Measurements from ENCODE around the gene BTBD1.
"Not testable (repeated sequence)": the region's sequence is repeated elsewhere in the genome, so short reads cannot be mapped to it uniquely, and the experiment has no call there.

Gene BTBD1

DNA sequence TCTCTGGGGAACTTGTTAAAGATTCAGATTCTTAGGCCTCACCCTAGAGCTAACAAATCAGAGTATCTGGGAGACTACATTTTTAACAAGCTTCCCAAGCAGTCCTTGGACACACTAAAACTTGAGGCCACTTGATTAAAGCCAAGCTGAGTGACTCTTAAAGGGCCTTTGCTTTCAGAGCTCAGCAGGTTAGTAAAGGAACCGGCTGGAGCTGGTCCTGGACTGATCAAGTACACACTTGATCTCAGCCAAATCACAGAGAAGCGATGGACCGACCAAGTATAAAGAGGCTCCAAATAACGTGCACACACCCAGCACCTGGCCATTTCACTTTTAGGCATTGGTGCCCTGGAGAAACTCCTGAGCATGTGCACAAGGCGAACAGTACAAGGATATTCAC is 27.5 kb upstream of the BTBD1 start:
- DNase-seq (ENCODE audit: low read depth): no peak
- no peak overlapping the region for H3K4me3 ChIP-seq (ENCODE audit: low read length)
- TF ChIP-seq, protein P1, sequence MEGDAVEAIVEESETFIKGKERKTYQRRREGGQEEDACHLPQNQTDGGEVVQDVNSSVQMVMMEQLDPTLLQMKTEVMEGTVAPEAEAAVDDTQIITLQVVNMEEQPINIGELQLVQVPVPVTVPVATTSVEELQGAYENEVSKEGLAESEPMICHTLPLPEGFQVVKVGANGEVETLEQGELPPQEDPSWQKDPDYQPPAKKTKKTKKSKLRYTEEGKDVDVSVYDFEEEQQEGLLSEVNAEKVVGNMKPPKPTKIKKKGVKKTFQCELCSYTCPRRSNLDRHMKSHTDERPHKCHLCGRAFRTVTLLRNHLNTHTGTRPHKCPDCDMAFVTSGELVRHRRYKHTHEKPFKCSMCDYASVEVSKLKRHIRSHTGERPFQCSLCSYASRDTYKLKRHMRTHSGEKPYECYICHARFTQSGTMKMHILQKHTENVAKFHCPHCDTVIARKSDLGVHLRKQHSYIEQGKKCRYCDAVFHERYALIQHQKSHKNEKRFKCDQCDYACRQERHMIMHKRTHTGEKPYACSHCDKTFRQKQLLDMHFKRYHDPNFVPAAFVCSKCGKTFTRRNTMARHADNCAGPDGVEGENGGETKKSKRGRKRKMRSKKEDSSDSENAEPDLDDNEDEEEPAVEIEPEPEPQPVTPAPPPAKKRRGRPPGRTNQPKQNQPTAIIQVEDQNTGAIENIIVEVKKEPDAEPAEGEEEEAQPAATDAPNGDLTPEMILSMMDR (conservative IDR thresholded peaks at IDR 0.05; ENCODE audit: low read length): no peak

DNA sequence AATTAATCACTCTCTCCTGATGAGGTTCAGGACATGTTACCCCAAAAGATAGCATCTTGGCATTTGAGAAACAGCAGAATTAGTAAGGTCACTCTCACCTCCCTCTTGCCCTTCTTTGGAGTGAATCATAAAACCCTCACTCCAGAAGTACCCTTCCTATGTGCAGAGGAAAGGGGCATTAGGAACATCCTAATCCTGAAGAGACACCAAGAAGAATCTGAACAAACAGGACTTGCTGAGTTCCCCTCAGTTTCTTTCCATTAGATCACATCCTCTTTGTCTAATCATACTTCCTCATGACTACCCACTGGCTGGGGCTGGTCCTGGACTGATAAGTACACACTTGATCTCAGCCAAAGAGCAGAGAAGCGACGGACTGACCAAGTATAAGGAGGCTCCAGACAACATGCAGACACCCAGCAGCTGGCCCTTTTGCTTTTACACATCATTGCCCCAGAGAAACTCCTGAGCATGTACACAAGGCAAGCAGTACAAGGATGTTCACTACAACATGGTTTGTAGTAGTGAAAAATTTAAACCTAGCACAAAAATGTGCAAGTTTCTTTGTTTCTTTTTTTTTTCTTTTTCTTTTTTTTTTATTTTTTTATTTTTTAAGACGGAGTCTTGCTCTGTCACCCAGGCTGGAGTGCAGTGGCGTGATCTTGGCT is 25.4 kb upstream of the BTBD1 start:
- no peak overlapping the region for H3K4me3 ChIP-seq (ENCODE audit: low read length)
- TF ChIP-seq, protein P1 (conservative IDR thresholded peaks at IDR 0.05; ENCODE audit: low read length): no peak
- DNase-seq (ENCODE audit: low read depth): no peak

DNA sequence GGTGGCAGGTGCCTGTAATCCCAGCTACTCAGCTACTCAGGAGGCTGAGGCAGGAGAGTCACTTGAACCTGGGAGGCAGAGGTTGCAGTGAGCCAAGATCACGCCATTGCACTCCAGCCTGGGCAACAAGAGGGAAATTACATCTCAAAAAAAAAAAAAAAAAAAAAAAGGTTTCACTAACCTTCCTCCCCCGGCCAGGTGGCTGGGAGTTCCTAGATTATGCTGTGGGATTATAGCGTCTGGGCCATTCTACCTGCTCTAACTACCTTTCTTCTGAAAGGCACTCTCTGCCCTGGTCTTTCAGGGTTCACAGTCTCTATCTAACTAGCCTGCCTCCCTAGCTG is 24.9 kb upstream of the BTBD1 start:
- DNase-seq (ENCODE audit: low read depth); H3K4me3 ChIP-seq (ENCODE audit: low read length): not testable (repeated sequence)

DNA sequence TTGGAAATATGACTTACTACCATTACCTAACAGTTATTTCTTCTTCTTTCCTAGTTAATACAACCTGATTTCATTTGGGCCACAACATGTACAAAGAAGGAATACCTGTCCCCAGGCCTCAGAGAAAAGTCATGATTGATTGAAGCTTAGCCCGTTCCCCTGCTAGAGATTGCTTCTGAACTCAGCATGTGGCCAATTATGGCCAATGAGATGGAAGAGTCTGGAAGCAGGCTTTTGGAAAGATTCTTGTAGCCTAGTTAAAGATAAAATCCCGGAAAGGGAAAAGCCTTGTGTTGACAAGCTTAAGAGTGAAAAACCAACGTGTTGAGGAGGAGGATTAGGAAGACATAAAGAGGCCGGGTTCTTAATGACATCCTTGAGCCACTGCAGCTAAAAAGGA is 23.4 kb upstream of the BTBD1 start:
- TF ChIP-seq, protein P1 (conservative IDR thresholded peaks at IDR 0.05; ENCODE audit: low read length): no peak
- no peak overlapping the region for H3K4me3 ChIP-seq (ENCODE audit: low read length)
- DNase-seq (ENCODE audit: low read depth): no peak

DNA sequence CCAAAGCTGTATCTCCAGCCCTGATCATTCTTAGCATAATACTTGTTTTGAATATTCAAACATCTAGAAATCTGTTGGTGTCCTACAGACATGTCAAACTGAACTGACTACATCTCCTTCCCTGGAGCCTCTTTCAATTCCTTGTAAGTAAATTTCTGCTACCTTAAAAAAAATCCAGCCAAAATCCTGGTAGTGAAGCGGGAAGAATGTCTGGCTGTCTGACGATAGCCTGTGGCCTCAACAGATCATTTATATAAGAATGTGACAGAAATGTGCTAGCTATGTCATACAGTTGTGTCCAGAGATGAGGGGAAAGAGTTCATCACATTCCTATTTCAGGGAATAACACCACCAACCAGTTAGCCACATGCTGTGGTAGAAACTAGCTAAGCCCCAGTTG is 21.8 kb upstream of the BTBD1 start:
- TF ChIP-seq, protein P1 (conservative IDR thresholded peaks at IDR 0.05; ENCODE audit: low read length): no peak
- DNase-seq (ENCODE audit: low read depth): no peak
- no peak overlapping the region for H3K4me3 ChIP-seq (ENCODE audit: low read length)

DNA sequence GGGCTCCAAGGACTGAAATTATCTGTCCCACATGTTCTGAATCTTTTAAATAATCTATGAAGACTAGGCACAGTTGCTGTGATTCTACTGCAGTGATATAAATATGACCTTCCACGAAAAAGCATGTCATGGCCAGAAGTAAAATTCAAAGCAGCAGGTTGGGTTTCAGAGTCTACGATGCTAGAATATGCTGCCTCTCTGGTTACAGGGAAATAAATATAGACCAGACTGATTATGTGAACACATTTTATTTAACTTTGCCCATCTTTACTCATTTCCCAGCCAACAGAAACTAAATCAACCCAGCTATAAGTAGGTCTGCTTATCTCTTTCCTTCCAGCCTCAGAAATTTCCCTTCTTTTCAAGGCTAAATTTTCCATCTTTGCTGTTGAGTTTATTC is 20.5 kb upstream of the BTBD1 start:
- TF ChIP-seq, protein P1 (conservative IDR thresholded peaks at IDR 0.05; ENCODE audit: low read length): no peak
- H3K4me3 ChIP-seq (ENCODE audit: low read length): no peak overlapping the region
- DNase-seq (ENCODE audit: low read depth): no peak

DNA sequence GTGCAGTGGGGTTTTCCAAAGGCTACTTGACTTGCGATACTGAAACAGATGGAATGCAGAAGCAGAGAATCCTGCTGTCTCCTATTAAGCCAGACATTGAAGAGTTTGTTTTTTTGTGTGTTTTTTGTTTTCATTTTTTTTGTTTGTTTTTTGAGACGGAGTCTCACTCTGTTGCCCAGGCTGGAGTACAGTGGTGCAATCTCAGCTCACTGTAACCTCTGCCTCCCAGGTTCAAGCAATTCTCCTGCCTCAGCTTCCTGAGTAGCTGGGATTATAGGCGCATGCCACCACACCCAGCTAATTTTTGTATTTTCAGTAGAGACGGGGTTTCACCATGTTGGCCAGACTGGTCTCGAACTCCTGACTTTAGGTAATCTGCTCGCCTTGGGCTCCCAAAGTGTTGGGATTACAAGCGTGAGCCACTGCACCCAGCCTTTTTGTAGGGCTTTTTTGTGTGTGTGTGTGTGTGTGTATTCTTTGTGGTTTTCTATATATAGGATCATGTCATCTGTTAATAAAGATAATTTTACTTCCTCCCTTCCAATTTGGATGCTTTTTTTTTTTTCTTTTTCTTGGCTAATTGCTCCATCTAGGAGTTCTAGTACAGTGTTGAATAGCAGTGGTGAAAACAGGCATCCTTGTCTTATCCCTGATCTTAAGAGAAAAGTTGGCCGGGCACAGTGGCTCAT is 19.0 kb upstream of the BTBD1 start:
- DNase-seq (ENCODE audit: low read depth); H3K4me3 ChIP-seq (ENCODE audit: low read length): not testable (repeated sequence)

DNA sequence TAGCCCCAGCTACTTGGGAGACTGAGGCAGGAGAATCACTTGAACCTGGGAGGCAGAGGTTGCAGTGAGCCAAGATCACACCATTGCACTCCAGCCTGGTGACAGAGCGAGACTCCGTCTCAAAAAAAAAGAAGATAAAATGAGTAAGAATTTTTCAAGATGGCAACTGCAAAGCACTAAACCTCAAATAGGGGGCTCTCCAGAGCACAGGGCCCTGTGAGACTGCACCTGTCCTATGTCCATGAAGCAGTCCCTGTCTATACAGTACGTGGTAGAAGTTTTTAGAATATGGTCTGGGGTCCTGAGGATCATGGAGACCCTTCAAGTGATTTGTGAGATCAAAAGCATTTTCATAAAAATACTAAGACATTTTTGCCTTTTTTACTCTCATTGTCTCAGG is 18.4 kb upstream of the BTBD1 start:
- not testable (repeated sequence) for DNase-seq (ENCODE audit: low read depth); H3K4me3 ChIP-seq (ENCODE audit: low read length)
